Mucosa of rectum (tissue), 2 donors: Measurements from ENCODE around the gene SLC39A12.
A peak's percentile ranks its signal among the peaks of the same experiment; 100 is the strongest.

Experiments used
- H3K27ac ChIP-seq, 2 donors: one replicate each; pipeline ENCODE4 v1.7.0; 2013; ENCODE audit warnings: inconsistent platforms in 2 of 2, low read depth in 2 of 2, low read length in 2 of 2
- H3K27me3 ChIP-seq, 2 donors: one replicate each; pipeline ENCODE4 v1.7.0; 2013; ENCODE audit warnings: low read length in 2 of 2; ENCODE audit not compliant: control insufficient read depth in 2 of 2, insufficient read depth in 2 of 2
- H3K36me3 ChIP-seq, 2 donors: one replicate each; pipeline ENCODE4 v1.7.0; 2013; ENCODE audit warnings: low read length in 2 of 2; ENCODE audit not compliant: control insufficient read depth in 2 of 2, insufficient read depth in 2 of 2
- H3K4me1 ChIP-seq, 2 donors: one replicate each; pipeline ENCODE4 v1.7.0; 2013; ENCODE audit warnings: low read length in 2 of 2, mild to moderate bottlenecking in 1 of 2; ENCODE audit not compliant: control insufficient read depth in 2 of 2, insufficient read depth in 2 of 2
- H3K4me3 ChIP-seq, 2 donors: one replicate each; pipeline ENCODE4 v1.7.0; 2013; ENCODE audit warnings: low read length in 2 of 2
- H3K9ac ChIP-seq, 2 donors: one replicate each; pipeline ENCODE4 v1.7.0; 2013; ENCODE audit warnings: low read length in 2 of 2, low read depth in 1 of 2, mild to moderate bottlenecking in 1 of 2
- H3K9me3 ChIP-seq, 2 donors: one replicate each; pipeline ENCODE4 v1.7.0; 2013; ENCODE audit warnings: low read length in 2 of 2; ENCODE audit not compliant: control insufficient read depth in 2 of 2
- donor health status: healthy.
- donor health status: Normal muscosa, but diverticular disease.

SLC39A12 gene

GRCh38 chr10:17992266-17992665 is 40.5 kb downstream of the SLC39A12 start:
- Histone ChIP-seq H3K36me3 (no peaks in the 10 kb centered on the region), H3K9ac (no peak overlapping the region), H3K4me3 (no peak overlapping the region), H3K4me1 (no peaks in the 10 kb centered on the region), H3K27ac (no peak overlapping the region), H3K27me3 (no peaks in the 10 kb centered on the region), H3K9me3 (no peaks in the 10 kb centered on the region)

- no peak overlapping the region for H3K9ac ChIP-seq
- no peak overlapping the region for H3K4me3 ChIP-seq
- H3K27me3 ChIP-seq = no peaks in the 10 kb centered on the region
- no peaks in the 10 kb centered on the region for H3K36me3 ChIP-seq
- no peaks in the 10 kb centered on the region for H3K9me3 ChIP-seq
- no peak overlapping the region for H3K27ac ChIP-seq
- H3K4me1 ChIP-seq = no peaks in the 10 kb centered on the region
Observed at GRCh38 chr10:17993361-17993760, 41.6 kb downstream of the SLC39A12 start.

- Histone ChIP-seq H3K9me3 (no peaks in the 10 kb centered on the region), H3K4me3 (no peak overlapping the region), H3K27me3 (no peaks in the 10 kb centered on the region), H3K36me3 (no peaks in the 10 kb centered on the region), H3K27ac (no peak overlapping the region), H3K4me1 (peaks cover 1 to 3% of the 10 kb centered on the region in 2 donors), H3K9ac (no peak overlapping the region)
Observed at GRCh38 chr10:18000601-18001000, 48.9 kb downstream of the SLC39A12 start.

GRCh38 chr10:18005445-18005780 is 53.7 kb downstream of the SLC39A12 start:
- Histone ChIP-seq H3K36me3 (no peaks in the 10 kb centered on the region), H3K27me3 (no peaks in the 10 kb centered on the region), H3K9ac (no peak overlapping the region), H3K27ac (no peak overlapping the region), H3K9me3 (no peaks in the 10 kb centered on the region), H3K4me1 (peaks cover 3 to 5% of the 10 kb centered on the region in 2 donors), H3K4me3 (peak overlapping the region in 1 of 2 donors; percentile 5)

- peaks cover 3 to 5% of the 10 kb centered on the region in 2 donors for H3K4me1 ChIP-seq
- no peak overlapping the region for H3K27ac ChIP-seq
- no peak overlapping the region for H3K9ac ChIP-seq
- H3K36me3 ChIP-seq = no peaks in the 10 kb centered on the region
- peak overlapping the region in 1 of 2 donors; percentile 5 for H3K4me3 ChIP-seq
- no peaks in the 10 kb centered on the region for H3K27me3 ChIP-seq
- no peaks in the 10 kb centered on the region for H3K9me3 ChIP-seq
Observed at GRCh38 chr10:18005781-18006456, 54.2 kb downstream of the SLC39A12 start.

GRCh38 chr10:18008986-18009385 is 57.3 kb downstream of the SLC39A12 start:
- Histone ChIP-seq H3K4me3 (no peak overlapping the region), H3K36me3 (no peaks in the 10 kb centered on the region), H3K9ac (no peak overlapping the region), H3K27ac (no peak overlapping the region), H3K4me1 (peaks cover 3 to 5% of the 10 kb centered on the region in 2 donors), H3K9me3 (no peaks in the 10 kb centered on the region), H3K27me3 (no peaks in the 10 kb centered on the region)

- no peaks in the 10 kb centered on the region for H3K36me3 ChIP-seq
- H3K27ac ChIP-seq = no peak overlapping the region
- no peak overlapping the region for H3K9ac ChIP-seq
- H3K4me3 ChIP-seq = no peak overlapping the region
- no peaks in the 10 kb centered on the region for H3K9me3 ChIP-seq
- H3K27me3 ChIP-seq = no peaks in the 10 kb centered on the region
- peaks cover 3 to 5% of the 10 kb centered on the region in 2 donors for H3K4me1 ChIP-seq
Observed at GRCh38 chr10:18010050-18010449, 58.3 kb downstream of the SLC39A12 start.

GRCh38 chr10:18020523-18020922 is 68.8 kb downstream of the SLC39A12 start:
- no peak overlapping the region for H3K27ac ChIP-seq
- no peaks in the 10 kb centered on the region for H3K36me3 ChIP-seq
- peaks cover 0 to 2% of the 10 kb centered on the region in 2 donors for H3K9me3 ChIP-seq

GRCh38 chr10:18021725-18022480 is 70.2 kb downstream of the SLC39A12 start:
- Histone ChIP-seq H3K9ac (no peak overlapping the region), H3K36me3 (no peaks in the 10 kb centered on the region), H3K4me1 (no peaks in the 10 kb centered on the region)

More at GRCh38 chr10:18020523-18020922, 68.8 kb downstream of the SLC39A12 start:
- Histone ChIP-seq H3K9ac (no peak overlapping the region), H3K4me3 (no peak overlapping the region), H3K27me3 (no peaks in the 10 kb centered on the region), H3K4me1 (no peaks in the 10 kb centered on the region)

GRCh38 chr10:18043148-18044006 is 91.7 kb downstream of the SLC39A12 start:
- no peak overlapping the region for H3K4me3 ChIP-seq

More at GRCh38 chr10:18021725-18022480, 70.2 kb downstream of the SLC39A12 start:
- Histone ChIP-seq H3K4me3 (no peak overlapping the region), H3K9me3 (peaks cover 0 to 2% of the 10 kb centered on the region in 2 donors), H3K27me3 (no peaks in the 10 kb centered on the region), H3K27ac (no peak overlapping the region)

More at GRCh38 chr10:18043148-18044006, 91.7 kb downstream of the SLC39A12 start:
- H3K27ac ChIP-seq = no peak overlapping the region
- no peaks in the 10 kb centered on the region for H3K9me3 ChIP-seq
- H3K36me3 ChIP-seq = no peaks in the 10 kb centered on the region
- H3K9ac ChIP-seq = no peak overlapping the region
- H3K4me1 ChIP-seq = no peaks in the 10 kb centered on the region
- H3K27me3 ChIP-seq = no peaks in the 10 kb centered on the region
